GF-D8 (cell line): ENCODE results near the gene PLA2G6.

Source experiments
- DNase-seq: peaks from one replicate; lab custom pipeline; 2025; lab: John Stamatoyannopoulos, UW

The PLA2G6 gene

GRCh38 chr22:38214302-38215056 lies 32.8 kb upstream of the PLA2G6 start:
- DNase-seq, result no peak

GRCh38 chr22:38213990-38214301 lies 32.3 kb upstream of the PLA2G6 start:
- no peak for DNase-seq

- DNase-seq, result no peak
Observed at GRCh38 chr22:38213319-38213989, 31.8 kb upstream of the PLA2G6 start.

GRCh38 chr22:38212442-38212841 lies 30.8 kb upstream of the PLA2G6 start:
- DNase-seq, result no peak

GRCh38 chr22:38211556-38211955 lies 29.9 kb upstream of the PLA2G6 start:
- no peak for DNase-seq

GRCh38 chr22:38208551-38208968 lies 26.9 kb upstream of the PLA2G6 start:
- DNase-seq, result no peak

- DNase-seq, result no peak
Observed at GRCh38 chr22:38207898-38208432, 26.3 kb upstream of the PLA2G6 start.

GRCh38 chr22:38205261-38206128 lies 23.9 kb upstream of the PLA2G6 start:
- DNase-seq, result no peak

GRCh38 chr22:38204784-38205183 lies 23.2 kb upstream of the PLA2G6 start:
- peak; percentile 24 for DNase-seq

GRCh38 chr22:38203855-38204514 lies 22.4 kb upstream of the PLA2G6 start:
- no peak for DNase-seq

GRCh38 chr22:38203090-38203810 lies 21.6 kb upstream of the PLA2G6 start:
- no peak for DNase-seq

GRCh38 chr22:38202437-38203089 lies 20.9 kb upstream of the PLA2G6 start:
- no peak for DNase-seq

- DNase-seq, result peak; percentile 77
Observed at GRCh38 chr22:38201711-38202436, 20.2 kb upstream of the PLA2G6 start, which contains the start of gene MAFF. Gene MAFF (plus strand): TSS chr22:38201994. CDS start chr22:38213854, 11,860 bp downstream.

GRCh38 chr22:38201371-38201710 lies 19.7 kb upstream of the PLA2G6 start:
- DNase-seq, result no peak

GRCh38 chr22:38199826-38200559 lies 18.4 kb upstream of the PLA2G6 start:
- no peak for DNase-seq

- no peak for DNase-seq
Observed at GRCh38 chr22:38196791-38197419, 15.3 kb upstream of the PLA2G6 start.

- peak; percentile 45 for DNase-seq
Observed at GRCh38 chr22:38193580-38193979, 11.9 kb upstream of the PLA2G6 start.

GRCh38 chr22:38192475-38192863 lies 10.8 kb upstream of the PLA2G6 start:
- DNase-seq, result no peak
